Fibroblast of villous mesenchyme (primary cell): ENCODE measurements around the gene PPIL6. TPM values are rescaled to one million over a fixed set of nuclear protein-coding genes. Genes with fewer than 3 reads are reported as not detected.
"Not testable (repeated sequence)": the region's sequence is repeated elsewhere in the genome, so short reads cannot be mapped to it uniquely, and the experiment has no call there.

Source experiments
- DNase-seq: peaks from one replicate; pipeline ENCODE4 v3.0.0-alpha.2; 2010; ENCODE audit warnings: low read depth
- H3K4me3 ChIP-seq: 2 replicates; pipeline ENCODE4 v1.5.1; 2011; ENCODE audit warnings: low read depth, mild to moderate bottlenecking, low read length
- CTCF ChIP-seq: IDR thresholded peaks from 2 replicates; pipeline ENCODE4 v1.5.1; 2012; ENCODE audit warnings: low read depth, mild to moderate bottlenecking, low read length; ENCODE audit not compliant: insufficient read depth
- total RNA-seq: library from RNA; depleted of rRNA; stranded (reverse); fragments of >200 nt; gene quantifications from 2 replicates; pipeline ENCODE4 v1.2.3, GENCODE V29; 2012

Gene PPIL6
- total RNA-seq, 1 donor = 1.7 TPM

DNA sequence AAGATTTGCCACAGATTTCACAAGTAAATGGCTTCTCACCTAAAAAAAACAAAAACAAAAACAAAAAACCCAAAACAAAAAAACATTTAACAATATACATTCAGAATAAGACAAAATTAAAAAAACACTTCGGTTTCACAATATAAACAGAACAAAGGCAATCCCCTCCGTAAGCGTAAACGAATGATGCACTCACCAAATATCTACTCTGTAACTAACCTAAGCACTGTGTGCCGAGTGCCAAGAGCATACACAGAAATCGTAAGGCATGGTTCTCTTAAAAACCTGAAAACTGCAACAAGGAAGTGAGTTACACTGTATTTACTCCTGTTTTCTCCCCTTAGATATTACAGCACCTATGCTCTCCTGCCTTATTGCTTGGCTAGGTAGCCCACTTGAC lies 27.3 kb upstream of the PPIL6 start:
- TF ChIP-seq CTCF = no peak
- H3K4me3 ChIP-seq = no peak overlapping the region
- no peak for DNase-seq

DNA sequence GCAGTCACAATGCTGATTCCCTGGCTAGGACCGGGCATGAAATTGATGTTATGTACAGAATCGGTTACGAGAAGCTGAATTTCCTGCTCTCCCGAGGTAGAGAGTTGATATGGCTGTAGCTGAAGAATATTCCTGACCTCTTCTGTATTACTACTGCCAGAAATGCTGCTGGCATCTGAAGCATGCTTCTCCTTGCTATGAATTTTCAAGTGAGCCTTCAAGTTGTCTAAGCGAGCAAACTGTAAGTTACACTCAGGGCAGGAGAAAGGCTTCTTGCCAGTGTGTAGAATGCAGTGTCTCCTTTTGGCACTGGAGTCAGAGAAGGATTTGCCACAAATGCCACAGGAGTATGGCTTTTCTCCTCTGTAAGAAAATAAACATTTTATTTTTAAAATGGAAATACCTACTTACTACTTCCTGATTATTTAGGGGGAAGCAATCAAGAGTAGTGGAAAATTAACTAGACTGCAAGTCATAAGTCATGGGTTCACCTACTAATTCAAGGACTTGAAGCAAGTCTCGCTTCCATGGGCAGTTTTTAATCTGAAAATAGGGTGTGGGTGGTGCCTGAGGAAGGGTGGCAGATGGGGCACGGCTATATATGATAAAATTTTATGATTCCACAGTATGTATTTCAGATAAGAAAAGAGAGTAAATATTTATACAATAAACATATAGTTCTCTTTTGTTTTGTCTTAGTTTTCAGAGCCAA lies 25.9 kb upstream of the PPIL6 start:
- TF ChIP-seq CTCF = no peak
- no peak for DNase-seq
- H3K4me3 ChIP-seq = no peak overlapping the region

- no peak for DNase-seq
- no peak overlapping the region for H3K4me3 ChIP-seq
- no peak for TF ChIP-seq CTCF
Observed at GRCh38 chr6:109465772-109466171, 25.3 kb upstream of the PPIL6 start.

DNA sequence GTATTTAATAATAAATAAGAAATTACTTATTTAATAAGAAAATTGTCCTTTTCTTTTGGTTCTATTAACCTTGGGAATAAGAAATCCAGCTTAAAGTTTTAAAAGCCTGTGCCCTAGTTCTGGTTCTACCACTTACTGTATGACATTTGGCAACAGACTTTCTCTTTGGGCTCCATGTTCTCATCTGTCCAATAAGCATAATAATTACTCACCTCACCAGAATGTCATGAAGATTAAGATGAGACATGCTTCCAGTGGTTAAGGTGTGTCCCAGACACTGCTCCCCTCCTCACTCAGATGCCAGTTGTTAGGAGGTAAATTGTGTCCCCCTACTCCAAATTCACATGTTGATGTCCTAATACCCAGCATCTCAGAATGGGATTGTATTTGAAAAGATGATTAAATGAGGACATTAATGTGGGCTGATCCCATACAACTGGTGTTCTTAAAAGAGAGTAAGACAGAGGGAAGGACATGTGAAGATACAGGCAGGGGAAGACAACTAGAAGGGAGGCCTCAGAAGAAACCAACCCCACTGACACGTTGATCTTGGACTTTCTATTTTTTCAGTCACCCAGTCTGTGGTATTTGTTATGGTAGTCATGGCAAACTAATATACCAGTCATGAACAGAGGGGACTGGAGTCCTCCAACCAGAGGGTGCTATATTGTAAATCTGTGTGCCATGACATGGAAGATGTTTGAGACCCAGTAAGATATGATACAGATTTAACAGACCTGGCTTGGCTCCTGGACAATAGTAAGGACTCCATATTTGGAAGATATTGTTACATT lies 21.5 kb upstream of the PPIL6 start:
- H3K4me3 ChIP-seq = no peak overlapping the region
- no peak for TF ChIP-seq CTCF
- no peak for DNase-seq

GRCh38 chr6:109461205-109461604 lies 20.8 kb upstream of the PPIL6 start:
- not testable (repeated sequence) for DNase-seq, H3K4me3 ChIP-seq

DNA sequence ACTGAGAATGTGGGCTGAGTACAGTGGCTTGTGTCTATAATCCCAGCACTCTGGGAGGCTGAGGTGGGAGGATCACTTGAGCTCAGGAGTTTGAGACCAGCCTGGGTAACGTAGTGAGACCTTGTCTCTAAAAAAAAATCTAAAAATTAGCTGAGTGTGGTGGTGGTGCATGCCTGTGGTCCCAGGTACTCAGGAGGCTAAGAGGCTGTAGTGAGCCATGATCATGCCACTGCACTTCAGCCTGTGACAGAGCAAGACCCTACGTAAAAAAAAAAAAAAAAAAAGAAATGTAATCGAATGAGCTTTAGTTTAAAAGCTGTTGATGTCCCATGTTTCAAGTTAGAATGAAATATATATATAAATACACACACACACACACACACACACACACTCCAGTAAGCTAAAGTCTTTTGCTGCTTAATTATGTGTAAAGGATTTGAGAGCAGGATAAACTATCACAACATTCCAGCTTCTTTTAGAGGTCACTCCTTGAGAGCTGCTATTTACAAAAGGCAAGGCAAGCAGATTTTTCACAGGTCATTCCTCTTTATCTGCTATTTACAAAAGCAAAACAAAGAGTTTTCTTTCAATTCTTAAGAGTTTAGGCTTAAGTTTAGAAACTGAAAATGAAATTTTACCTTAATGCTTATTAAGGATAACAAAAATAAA lies 19.9 kb upstream of the PPIL6 start:
- TF ChIP-seq CTCF = no peak
- peak; percentile 41 for DNase-seq
- no peak overlapping the region for H3K4me3 ChIP-seq

DNA sequence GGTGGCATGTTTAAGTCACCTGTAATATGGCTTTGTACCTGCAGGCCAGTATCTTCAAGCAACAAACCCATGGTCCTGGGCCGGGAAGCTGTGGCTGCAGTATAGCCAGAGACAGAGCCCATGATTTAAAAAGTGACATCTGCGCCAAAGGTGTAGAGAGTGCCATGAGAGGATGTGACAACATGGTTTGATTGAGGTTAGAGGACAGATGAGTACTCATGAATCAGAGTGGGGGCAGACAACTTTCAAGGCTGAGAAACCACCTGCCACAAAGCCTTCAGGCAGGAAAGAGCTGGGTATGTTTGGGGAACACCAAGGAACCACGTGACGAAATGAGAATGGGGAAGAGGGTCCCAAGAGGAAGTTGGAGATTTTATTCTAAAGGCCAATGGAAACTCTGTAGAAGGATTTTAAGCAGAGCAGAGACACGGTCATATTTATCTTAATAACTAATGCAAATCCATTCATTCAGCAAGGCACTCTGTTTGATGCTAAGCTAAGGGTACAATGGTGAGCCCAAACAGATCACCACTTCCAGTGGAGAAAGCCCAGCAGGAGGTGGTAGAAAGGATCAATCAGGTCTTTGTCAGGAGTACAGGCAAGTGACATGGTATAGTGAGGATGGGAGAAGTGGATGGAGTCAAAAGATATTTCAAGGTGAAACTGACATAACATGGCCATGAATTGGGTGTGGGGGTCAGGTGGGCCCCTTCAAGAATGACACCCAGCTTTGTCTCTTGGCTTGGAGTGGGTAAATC lies 18.5 kb upstream of the PPIL6 start:
- no peak for TF ChIP-seq CTCF
- H3K4me3 ChIP-seq = no peak overlapping the region
- no peak for DNase-seq
